Natural killer cell (primary cell): Measurements from ENCODE around the gene FIBCD1. TPM values are rescaled to one million over a fixed set of nuclear protein-coding genes. Genes with fewer than 3 reads are reported as not detected.

Experiments
- ATAC-seq, 3 donors: fragments of 150-1000 bp in 2 of 3; fragments of 200-7000 bp in 1 of 3; cut with Tn5 transposase; 1 replicate in 1 of 3; 2 replicates in 2 of 3; pipeline ENCODE4 v1.10.0; 2021; ENCODE audit warnings: mild to moderate bottlenecking in 2 of 3, moderate library complexity in 2 of 3
- DNase-seq, 2 donors: peaks; one replicate each; pipeline versions ENCODE4 v3.0.0 to v3.0.0-alpha.2; 2013 to 2021; ENCODE audit warnings: mixed read lengths in 1 of 2
- H3K27ac ChIP-seq: one replicate; pipeline ENCODE4 v1.5.1; 2013; ENCODE audit warnings: mild to moderate bottlenecking, low read length
- H3K27me3 ChIP-seq: one replicate; pipeline ENCODE4 v1.6.1; 2013; ENCODE audit warnings: low read length; ENCODE audit not compliant: control insufficient read depth, insufficient read depth
- H3K36me3 ChIP-seq: one replicate; pipeline ENCODE4 v1.6.1; 2013; ENCODE audit warnings: low read length; ENCODE audit not compliant: control insufficient read depth, insufficient read depth
- H3K4me1 ChIP-seq: one replicate; pipeline ENCODE4 v1.6.1; 2013; ENCODE audit warnings: low read length; ENCODE audit not compliant: control insufficient read depth, insufficient read depth
- H3K4me3 ChIP-seq: one replicate; pipeline ENCODE4 v1.5.1; 2013; ENCODE audit warnings: low read length
- H3K9me3 ChIP-seq: one replicate; pipeline ENCODE4 v1.6.1; 2013; ENCODE audit warnings: low read length; ENCODE audit not compliant: control insufficient read depth, insufficient read depth
- H3K27ac Mint-ChIP-seq, 2 donors: one replicate each; pipeline ENCODE4 v1.8.0; 2022; ENCODE audit warnings: mild to moderate bottlenecking in 2 of 2, mixed read lengths in 2 of 2, moderate library complexity in 1 of 2
- H3K27me3 Mint-ChIP-seq, 2 donors: one replicate each; pipeline ENCODE4 v1.8.0; 2022; ENCODE audit warnings: low read depth in 2 of 2, mixed read lengths in 2 of 2
- H3K36me3 Mint-ChIP-seq: one replicate; pipeline ENCODE4 v1.8.0; 2022; ENCODE audit warnings: mixed read lengths
- H3K4me1 Mint-ChIP-seq, 2 donors: one replicate each; pipeline ENCODE4 v1.8.0; 2022; ENCODE audit warnings: mixed read lengths in 2 of 2
- H3K4me3 Mint-ChIP-seq: one replicate; pipeline ENCODE4 v1.8.0; 2022; ENCODE audit warnings: mild to moderate bottlenecking, moderate library complexity, mixed read lengths
- H3K9me3 Mint-ChIP-seq, 2 donors: one replicate each; pipeline ENCODE4 v1.8.0; 2022; ENCODE audit warnings: mixed read lengths in 2 of 2
- CTCF ChIP-seq: fragments of 200-600 bp; IDR thresholded peaks from one replicate; pipeline ENCODE4 v1.8.0; 2022; ENCODE audit warnings: antibody characterized with exemption
- WGBS: methylation state at CpG from one replicate; pipeline ENCODE4 v1.1.7; 2013; ENCODE audit warnings: missing lambda C conversion rate; ENCODE audit not compliant: insufficient coverage; 5-methylcytosine and 5-hydroxymethylcytosine counted together
- intact Hi-C: fragments of 100-400 bp; cut with micrococcal nuclease; formaldehyde crosslinking; loops from one replicate; pipeline ENCODE4 v1.14.2; 2022
- total RNA-seq, 4 donors: library from RNA; stranded (reverse); fragments of 120-200 nt in 1 of 4; gene quantifications; one replicate each; pipeline versions ENCODE4 v1.2.3 to v1.2.4, GENCODE V29; 2013 to 2022

FIBCD1 gene
- total RNA-seq, 3 donors from 2014 or later (not counting 1 experiment from before 2014, with no cell fraction given), result not detected

- H3K36me3 ChIP-seq, result no peaks in the 10 kb centered on the region
- intact Hi-C loops, result loop anchor here (10.0 kb wide), 1 partner anchor 397 kb away; no protein-coding TSS in a partner anchor
- no peak overlapping the region for H3K27ac ChIP-seq
These were observed 77.5 kb downstream of the FIBCD1 start for GRCh38 chr9:130861372-130862180.

GRCh38 chr9:130860458-130861316, 78.4 kb downstream of the FIBCD1 start:
- no peaks in the 10 kb centered on the region for H3K36me3 Mint-ChIP-seq
- DNase-seq (no peak), ATAC-seq (peak in 1 of 3 donors; percentile 87)
- Histone ChIP-seq H3K27me3 (no peaks in the 10 kb centered on the region), H3K9me3 (no peaks in the 10 kb centered on the region), H3K27ac (no peak overlapping the region), H3K4me3 (no peak overlapping the region), H3K4me1 (no peaks in the 10 kb centered on the region), H3K36me3 (peaks cover 2% of the 10 kb centered on the region)
- H3K4me3 Mint-ChIP-seq, result peak overlapping the region; percentile 4
- TF ChIP-seq CTCF, result no peak
- H3K4me1 Mint-ChIP-seq, result peaks cover 0 to 11% of the 10 kb centered on the region in 2 donors
- H3K27me3 Mint-ChIP-seq, result no peaks in the 10 kb centered on the region
- H3K9me3 Mint-ChIP-seq, result no peaks in the 10 kb centered on the region
- WGBS, result 92% methylated on average over 28 of the region's 28 CpGs
- H3K27ac Mint-ChIP-seq, result peak overlapping the region in 1 of 2 donors; percentile 8
- intact Hi-C loops, result loop anchor here (10.0 kb wide), 1 partner anchor 396 kb away; no protein-coding TSS in a partner anchor

More at GRCh38 chr9:130861372-130862180, 77.5 kb downstream of the FIBCD1 start:
- Histone ChIP-seq H3K4me3 (no peak overlapping the region), H3K4me1 (no peaks in the 10 kb centered on the region), H3K27me3 (no peaks in the 10 kb centered on the region), H3K9me3 (no peaks in the 10 kb centered on the region)
- no peaks in the 10 kb centered on the region for H3K27me3 Mint-ChIP-seq
- H3K27ac Mint-ChIP-seq, result peak overlapping the region in 1 of 2 donors; percentile 8
- H3K4me3 Mint-ChIP-seq, result no peak overlapping the region
- no peaks in the 10 kb centered on the region for H3K36me3 Mint-ChIP-seq
- no peak for DNase-seq
- 85% methylated on average over 1 of the region's 8 CpGs for WGBS
- TF ChIP-seq CTCF, result no peak
- H3K4me1 Mint-ChIP-seq, result peaks cover 5 to 16% of the 10 kb centered on the region in 2 donors
- H3K9me3 Mint-ChIP-seq, result no peaks in the 10 kb centered on the region
- ATAC-seq, result no peak

- Histone ChIP-seq H3K27me3 (no peaks in the 10 kb centered on the region), H3K4me1 (no peaks in the 10 kb centered on the region), H3K4me3 (no peak overlapping the region), H3K9me3 (no peaks in the 10 kb centered on the region), H3K27ac (no peak overlapping the region), H3K36me3 (peaks cover 14% of the 10 kb centered on the region)
- H3K4me1 Mint-ChIP-seq, result peaks cover 0 to 11% of the 10 kb centered on the region in 2 donors
- no peak for DNase-seq
- no peaks in the 10 kb centered on the region for H3K36me3 Mint-ChIP-seq
- no peak for ATAC-seq
- intact Hi-C loops, result no loop called here
- TF ChIP-seq CTCF, result no peak
- WGBS, result 90% methylated on average over 20 of the region's 20 CpGs
- no peak overlapping the region for H3K4me3 Mint-ChIP-seq
- H3K9me3 Mint-ChIP-seq, result no peaks in the 10 kb centered on the region
- H3K27me3 Mint-ChIP-seq, result no peaks in the 10 kb centered on the region
- H3K27ac Mint-ChIP-seq, result no peak overlapping the region
These were observed 80.0 kb downstream of the FIBCD1 start for GRCh38 chr9:130858739-130859705.
